ENCODE measurements around the gene ALOXE3. TPM values are rescaled to one million over a fixed set of nuclear protein-coding genes. Genes with fewer than 3 reads are reported as not detected.

ALOXE3 gene
- total RNA-seq, 2 donors from 2014 or later, result not detected

DNA sequence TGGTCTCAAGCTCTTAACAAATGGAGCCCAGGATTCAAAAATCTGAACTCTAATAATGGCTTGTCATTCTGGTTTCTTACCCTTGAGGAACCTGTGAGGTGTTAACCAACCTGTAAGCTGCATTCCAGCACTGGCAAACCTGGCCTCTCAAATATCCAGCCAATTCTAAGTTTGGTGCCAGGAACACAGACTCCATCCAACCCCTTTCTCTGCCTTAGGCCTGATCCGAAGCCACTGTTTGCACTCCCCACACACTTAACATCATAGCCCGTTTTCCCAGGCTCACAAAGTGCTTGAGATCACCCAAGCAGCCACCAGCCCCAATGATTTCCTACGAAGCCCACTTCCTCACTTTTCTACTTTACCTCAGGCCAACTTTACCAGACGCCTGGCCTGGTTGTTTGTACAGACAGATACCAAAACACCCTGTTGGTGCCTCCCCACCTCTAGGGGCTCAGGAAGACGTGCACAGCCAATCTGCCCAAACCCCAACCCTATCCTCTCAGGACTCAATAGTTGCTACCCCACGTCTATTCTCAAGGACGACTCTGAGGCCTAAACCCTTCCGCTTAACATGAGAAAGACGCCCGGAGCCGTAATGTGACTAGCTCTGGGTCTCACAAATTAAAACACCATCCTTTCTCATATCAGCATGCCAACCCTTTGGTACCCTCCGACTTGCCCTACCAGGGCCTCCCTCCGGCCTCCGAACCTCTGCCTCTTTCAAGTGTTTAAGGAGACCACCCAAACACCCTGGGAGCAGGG is 37.1 kb upstream of the ALOXE3 start:
- DNase-seq (no peak), ATAC-seq (no peak)
- intact Hi-C loops (cut with DNase I, micrococcal nuclease), result no loop called here

- DNase-seq (no peak), ATAC-seq (no peak)
- intact Hi-C loops (cut with DNase I, micrococcal nuclease), result no loop called here
Observed at GRCh38 chr17:8154608-8155155, 36.4 kb upstream of the ALOXE3 start.

GRCh38 chr17:8153957-8154607 is 35.8 kb upstream of the ALOXE3 start:
- intact Hi-C loops (cut with DNase I, micrococcal nuclease), result no loop called here
- DNase-seq (peak; percentile 99), ATAC-seq (peak; percentile 52)

DNA sequence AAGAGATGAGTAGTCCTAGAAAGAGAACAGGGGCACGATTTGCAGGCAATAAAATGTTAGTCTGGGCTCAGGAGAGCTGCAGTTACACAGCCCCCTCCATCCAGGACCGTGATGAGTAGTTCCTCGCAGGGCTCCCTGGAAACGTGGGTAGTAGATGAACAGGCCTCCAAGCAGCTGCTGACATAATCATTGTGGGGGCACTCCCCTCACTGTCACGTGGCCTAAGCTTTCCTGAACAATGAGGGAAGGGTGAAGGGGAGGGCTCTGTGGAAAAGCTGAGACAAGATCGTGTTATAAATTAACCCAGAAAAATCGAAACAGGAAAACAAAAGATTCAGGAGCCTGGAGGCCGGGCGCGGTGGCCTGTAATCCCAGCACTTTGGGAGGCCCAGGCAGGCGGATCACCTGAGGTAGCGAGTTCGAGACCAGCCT is 35.2 kb upstream of the ALOXE3 start:
- DNase-seq (peak; percentile 73 to 93), ATAC-seq (peak; percentile 43)
- intact Hi-C loops (cut with DNase I, micrococcal nuclease), result no loop called here

DNA sequence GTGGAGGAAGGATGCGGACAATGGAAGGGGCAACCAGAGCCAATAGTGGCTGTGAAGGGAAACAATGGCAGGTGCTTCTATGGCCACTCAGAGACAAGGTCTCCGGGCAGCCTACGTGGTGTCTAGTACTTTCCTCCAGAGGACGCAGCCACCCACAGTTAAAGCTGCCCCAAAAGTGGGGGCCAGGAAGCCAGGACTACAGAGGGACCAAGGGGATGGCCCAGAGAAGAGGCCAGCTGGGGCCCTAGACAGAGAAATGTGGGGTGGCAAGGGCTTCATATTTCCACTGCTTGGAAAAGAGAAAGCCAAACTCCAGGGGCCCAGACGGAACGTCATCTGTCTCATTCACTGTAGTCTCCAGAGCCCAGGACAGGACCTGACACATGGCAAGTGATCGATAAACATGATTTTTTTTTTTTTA is 34.7 kb upstream of the ALOXE3 start:
- ATAC-seq (no peak), DNase-seq (no peak)
- intact Hi-C loops (cut with DNase I, micrococcal nuclease), result no loop called here

- DNase-seq (peak; percentile 96 to 98), ATAC-seq (peak; percentile 47)
- intact Hi-C loops (cut with DNase I, micrococcal nuclease), result no loop called here
Observed at GRCh38 chr17:8152112-8152775, 33.9 kb upstream of the ALOXE3 start, which contains the start of gene PER1. Gene PER1, minus strand, starts transcription at chr17:8152404. Its CDS starts 1,698 bp downstream, at chr17:8150706.

DNA sequence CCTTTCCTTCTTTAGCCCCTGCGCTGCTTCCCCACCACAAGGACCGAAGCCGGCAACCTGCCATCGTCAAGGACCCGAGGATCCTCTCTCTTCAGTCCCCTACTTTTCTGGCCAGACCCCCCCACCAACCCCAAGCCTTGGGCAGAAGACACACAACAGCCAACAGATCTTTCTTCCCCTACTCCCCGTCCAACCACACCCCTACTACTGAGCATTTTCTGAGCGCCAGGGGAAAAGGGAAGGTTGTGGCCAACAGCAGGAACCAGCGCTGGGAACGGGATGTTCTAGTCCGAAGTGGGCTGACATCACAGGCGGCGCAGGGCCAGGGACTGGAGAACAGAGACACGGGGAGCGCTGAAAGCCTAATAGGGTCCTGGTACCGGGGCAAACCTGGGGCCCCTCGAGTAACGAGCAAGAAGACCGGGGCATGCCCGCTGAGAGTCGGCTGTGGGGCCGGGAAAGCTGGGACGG is 33.4 kb upstream of the ALOXE3 start:
- no peak for ATAC-seq
- DNase-seq, result peak; percentile 83 to 92
- intact Hi-C loops (cut with DNase I, micrococcal nuclease), result no loop called here

DNA sequence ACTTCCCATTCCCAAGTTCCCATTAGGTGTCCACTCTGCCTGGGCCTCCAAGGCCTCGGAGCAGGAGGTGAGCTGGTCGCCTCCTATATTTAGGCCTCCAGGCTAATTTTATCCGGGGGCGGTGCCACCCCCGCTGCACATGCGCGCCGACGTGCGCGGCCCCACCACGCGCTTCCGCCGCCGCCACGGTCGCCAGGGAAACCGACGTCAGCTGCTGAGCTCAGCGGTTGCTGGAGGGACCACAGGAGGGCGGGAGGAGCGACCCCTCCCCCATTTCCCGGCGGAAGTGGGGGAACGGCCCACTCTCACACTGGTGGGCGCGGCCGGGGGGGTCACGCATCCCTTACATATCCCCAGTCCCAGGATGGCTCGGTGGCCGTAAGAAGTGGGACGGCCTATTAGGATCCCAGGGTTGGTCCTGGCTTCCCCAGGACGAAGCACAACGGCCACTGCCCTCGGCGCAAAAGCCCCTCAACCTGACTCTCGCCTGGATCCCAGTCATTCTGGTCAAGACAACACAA is 32.9 kb upstream of the ALOXE3 start:
- intact Hi-C loops (cut with DNase I, micrococcal nuclease), result no loop called here
- DNase-seq, result peak; percentile 88 to 90
- ATAC-seq, result peak; percentile 10

DNA sequence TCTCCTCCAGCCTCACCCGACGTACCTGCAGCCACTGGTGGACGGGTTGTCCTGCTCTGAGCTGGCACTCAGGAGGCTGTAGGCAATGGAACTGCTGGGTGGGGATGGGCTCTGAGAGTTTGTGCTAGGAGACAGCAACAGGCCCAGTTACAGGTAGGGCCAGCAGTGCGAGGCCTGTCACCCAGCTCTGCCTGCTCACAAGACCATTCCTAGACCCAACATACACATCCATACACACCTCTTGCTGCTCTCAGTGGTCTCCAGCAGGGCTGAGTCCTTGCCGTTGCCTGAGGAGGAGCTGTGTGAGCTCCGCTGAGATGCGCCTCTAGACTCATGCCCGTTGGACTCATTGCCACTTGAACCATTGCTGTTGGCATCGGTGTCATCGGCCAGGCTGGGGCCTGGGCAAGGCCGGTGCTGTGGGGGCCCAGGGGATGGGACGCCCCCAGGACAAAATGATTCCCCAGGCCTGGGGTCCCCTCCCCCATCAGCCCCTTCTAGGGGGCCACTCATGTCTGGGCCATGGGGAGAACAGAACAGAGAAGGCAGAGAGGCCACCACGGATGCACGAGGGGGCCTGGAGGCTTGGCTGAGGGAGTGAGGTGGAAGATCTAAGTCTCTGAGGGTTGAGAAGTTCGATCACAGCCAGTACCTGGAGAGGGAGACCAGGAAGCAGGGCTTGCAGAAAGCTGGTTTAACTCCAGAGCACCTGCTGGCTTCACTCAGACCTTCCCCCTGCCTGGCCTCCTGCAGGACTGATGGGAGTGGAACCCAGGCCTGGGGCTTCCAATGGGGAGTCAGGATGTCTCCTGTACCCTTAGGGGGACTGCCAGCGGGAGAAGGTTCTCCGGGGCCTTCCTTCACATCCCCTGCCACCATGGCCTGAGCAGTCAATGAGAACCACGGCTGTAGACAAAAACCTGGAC is 32.1 kb upstream of the ALOXE3 start:
- ATAC-seq, result no peak
- intact Hi-C loops (cut with DNase I, micrococcal nuclease), result no loop called here
- DNase-seq, result no peak

- intact Hi-C loops (cut with DNase I, micrococcal nuclease), result no loop called here
- no peak for DNase-seq
- no peak for ATAC-seq
Observed at GRCh38 chr17:8149419-8150193, 31.3 kb upstream of the ALOXE3 start.

GRCh38 chr17:8148560-8148959 is 30.2 kb upstream of the ALOXE3 start:
- intact Hi-C loops (cut with DNase I, micrococcal nuclease), result no loop called here
- DNase-seq (no peak), ATAC-seq (no peak)

GRCh38 chr17:8147805-8148404 is 29.6 kb upstream of the ALOXE3 start:
- intact Hi-C loops (cut with DNase I, micrococcal nuclease), result no loop called here
- DNase-seq (no peak), ATAC-seq (no peak)

DNA sequence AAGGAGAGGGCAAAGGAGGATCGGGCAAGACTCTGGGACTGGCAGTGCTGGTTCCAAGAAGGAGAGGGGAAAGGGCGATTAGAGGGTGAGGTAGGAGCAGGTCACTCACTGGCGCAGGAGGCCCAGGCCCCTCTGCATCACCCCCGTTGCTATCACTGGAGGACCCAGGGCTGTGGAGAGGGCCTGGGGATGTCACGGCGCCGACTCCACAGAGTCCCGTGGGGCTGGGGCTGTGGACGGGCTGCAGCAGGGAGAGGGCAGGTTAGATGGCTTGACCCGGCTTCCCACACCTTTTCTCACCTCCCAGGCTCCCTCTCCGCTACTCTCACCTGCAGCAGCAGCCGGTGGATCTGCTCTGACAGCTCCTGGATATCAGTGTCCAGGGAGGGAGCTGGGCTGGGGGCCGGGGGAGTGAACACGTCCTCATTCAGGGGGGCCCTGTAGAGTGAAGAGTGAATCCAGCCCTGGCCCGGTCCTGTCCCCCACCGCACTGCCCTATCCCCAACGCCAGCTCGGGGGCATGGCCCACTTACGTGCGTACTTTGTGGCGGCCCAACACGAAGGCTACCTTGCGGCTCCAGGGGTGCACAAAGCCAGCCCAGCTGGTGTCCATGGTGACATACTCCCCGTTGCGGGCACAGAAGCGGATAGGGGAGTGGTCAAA is 29.0 kb upstream of the ALOXE3 start:
- intact Hi-C loops (cut with DNase I, micrococcal nuclease), result no loop called here
- ATAC-seq (no peak), DNase-seq (no peak)

DNA sequence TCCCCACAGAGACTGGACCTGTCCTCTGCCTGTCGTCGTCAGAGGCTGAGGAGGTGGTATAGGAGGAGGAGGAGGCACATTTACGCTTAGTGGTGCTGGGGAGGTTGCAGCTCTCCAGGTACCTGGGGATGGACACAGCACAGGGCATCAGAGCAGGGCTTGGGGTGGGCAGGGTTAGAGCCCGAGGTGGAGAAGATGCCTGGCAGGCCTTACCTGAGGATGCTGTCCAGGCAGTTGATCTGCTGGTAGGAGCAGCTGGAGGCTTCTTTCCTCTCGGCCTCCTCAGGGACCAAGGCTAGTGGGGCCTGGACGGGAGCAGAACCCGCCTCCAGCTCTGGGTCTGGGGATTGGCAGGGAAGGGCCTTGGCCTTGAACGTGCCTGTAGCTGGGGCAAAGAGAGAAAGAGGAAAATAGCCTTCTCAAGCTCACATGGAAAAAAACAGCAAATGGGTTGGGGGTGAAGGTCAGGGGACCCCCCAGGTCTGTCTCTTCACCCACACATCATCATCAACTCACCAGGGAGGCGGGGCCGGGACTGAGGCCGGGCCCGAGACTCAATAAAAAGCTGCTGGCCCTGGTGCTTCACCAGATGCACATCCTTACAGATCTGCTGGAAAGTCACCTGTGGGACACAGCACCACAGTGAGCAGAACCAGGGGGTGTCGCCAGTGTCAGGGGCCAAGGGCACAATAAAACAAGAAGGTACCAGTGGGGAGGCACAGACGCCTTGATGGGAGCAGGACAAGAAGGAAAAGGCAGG is 28.2 kb upstream of the ALOXE3 start:
- DNase-seq (no peak), ATAC-seq (no peak)
- intact Hi-C loops (cut with DNase I, micrococcal nuclease), result no loop called here

DNA sequence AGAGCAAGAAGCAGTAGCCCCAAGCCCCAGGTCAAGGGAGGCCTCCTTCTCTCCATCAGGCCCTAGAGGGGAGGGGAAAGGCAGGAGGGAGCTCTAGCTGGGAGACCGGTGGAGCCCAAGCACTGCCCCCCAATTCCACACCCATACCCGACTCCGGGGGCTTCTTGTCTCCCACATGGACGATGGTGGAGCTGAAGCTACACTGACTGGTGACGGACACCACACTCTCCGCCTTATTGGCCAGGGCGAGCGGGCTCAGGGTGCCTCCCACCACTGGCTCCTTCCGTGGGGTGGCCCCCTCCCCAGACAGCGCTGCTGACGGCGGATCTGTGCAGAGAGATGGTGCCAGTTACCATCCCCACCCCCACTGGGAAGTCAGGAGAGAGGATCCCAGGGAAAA is 27.5 kb upstream of the ALOXE3 start:
- intact Hi-C loops (cut with DNase I, micrococcal nuclease), result no loop called here
- ATAC-seq, result no peak
- DNase-seq, result no peak

All from left colon (tissue), 2 donors.